HG02798 (cell line): Measurements from ENCODE around the gene PCYT2.

Experiments
- ATAC-seq: cut with Tn5 transposase; IDR thresholded peaks from one replicate; pipeline ENCODE4 v1.9.1; 2021; ENCODE audit warnings: mild to moderate bottlenecking; ENCODE audit not compliant: unreplicated experiment, poor library complexity

The PCYT2 gene

DNA sequence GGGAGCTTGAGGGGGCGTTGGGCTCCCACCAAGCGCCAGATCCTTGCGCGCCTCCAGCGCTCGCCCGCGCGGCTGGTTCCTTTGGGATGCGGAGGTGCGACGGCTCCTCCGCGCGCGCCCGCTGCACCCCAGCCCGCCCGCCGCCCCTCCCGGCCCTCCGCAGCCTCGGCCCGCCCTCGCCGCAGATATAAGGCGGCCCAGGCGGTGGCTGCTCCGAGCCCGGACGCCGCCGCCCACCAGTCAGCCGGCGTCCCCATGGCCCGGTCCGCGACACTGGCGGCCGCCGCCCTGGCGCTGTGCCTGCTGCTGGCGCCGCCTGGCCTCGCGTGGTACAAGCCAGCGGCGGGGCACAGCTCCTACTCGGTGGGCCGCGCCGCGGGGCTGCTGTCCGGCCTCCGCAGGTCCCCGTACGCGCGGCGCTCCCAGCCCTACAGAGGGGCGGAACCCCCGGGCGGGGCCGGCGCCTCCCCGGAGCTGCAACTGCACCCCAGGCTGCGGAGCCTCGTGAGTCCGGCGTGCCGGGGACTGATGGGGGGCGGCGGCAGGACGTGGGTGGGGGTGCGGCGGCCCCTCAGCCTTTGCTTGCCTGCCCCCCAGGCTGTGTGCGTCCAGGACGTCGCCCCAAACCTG, 9.1 kb downstream of the PCYT2 start, which contains the start of gene NPB:
TSS of gene NPB (plus strand) at position 216 of the 630 bp plus-strand sequence. CDS start at position 256, 40 bp downstream.
- no peak for ATAC-seq

DNA sequence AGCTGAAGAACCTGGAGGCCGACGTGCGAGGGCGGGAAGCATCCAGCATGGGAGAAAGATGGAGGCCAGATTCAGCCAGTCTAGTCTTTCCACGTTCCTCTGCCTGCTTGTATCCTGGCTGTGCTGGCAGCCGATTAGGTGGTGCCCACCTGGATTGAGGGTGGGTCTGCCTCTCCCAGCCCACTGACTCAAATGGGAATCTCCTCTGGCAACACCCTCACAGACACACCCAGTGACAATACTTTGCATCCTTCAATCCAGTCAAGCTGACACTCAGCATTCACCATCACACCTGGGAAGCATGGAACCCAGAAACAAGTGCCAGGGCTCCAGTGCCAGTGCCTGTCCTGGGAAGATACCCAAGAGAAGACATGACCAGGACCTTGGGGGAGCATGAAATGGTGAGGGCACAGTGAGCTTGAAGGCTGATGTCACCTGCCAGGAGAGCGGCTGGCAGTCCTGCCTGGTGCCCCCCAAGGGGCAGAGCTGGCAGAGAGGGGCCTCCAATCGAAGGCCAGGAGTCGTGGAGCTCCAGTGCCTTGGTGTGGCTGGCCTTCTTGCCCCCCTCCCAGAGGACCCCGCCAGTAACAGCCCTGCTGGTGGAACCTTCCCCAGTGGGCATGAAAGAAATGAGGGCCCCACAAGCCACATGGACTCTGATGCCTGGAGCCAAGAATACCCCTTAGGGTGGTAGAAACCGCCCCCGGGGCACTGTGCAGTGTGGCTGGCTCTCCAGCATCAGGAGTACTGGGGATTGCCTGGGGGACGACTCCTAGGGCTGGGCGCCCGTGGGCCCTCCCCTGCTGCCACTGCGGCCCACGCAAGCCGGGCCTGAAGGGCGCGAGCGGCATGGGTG, 9.8 kb downstream of the PCYT2 start:
- no peak for ATAC-seq

DNA sequence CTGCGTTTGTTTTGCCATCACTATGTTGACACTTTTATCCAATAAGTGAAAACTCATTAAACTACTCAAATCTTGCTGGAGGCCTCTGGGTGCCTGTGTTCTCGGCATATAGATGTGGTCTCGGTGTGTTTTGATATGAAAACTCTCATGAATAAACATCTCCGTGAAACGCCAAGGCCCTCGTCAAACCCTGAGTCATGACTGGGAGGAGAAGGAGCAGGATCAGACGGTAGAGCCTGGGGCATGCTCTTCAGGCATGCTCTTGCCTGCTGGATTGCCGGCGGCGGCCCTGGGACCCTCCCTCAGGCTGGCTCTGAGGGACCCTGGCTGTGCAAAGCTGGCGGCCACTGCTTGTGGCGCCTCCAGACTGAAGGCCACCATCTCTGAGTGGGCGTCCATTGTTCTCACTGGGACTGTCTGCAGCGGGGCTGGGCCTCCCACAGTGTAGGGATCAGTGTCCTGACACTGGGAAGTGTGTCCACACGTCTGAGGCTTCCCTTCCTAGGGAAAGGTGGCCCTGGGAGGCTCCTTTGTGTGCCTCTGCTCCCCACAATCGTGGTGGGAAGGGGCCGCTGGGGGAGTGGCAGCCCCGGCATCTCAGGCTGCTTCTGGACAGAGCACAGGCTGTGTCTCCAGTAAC, 10.9 kb downstream of the PCYT2 start:
- no peak for ATAC-seq

DNA sequence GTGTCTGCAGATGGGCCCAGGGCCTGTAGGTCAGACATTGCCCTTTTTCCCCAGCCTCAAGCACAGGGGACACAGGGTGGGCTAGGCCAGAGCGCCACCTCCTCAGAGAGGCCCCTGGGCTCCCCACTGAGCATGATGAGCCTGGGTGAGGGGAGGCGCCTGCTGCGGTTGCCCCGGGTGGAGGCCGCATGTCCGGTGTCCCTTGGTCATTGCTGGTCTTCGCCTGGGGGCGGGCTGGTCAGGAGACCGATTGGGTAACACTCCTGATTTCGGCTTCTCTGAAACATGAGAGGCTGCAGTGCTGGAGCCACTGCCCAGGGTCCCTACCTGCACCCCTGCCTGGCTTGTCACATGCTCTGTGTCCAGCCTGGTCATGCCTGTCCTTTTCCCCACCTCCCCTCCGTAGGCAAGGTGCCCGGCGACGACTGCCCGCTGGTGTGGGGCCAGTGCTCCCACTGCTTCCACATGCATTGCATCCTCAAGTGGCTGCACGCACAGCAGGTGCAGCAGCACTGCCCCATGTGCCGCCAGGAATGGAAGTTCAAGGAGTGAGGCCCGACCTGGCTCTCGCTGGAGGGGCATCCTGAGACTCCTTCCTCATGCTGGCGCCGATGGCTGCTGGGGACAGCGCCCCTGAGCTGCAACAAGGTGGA, 11.6 kb downstream of the PCYT2 start:
- no peak for ATAC-seq

DNA sequence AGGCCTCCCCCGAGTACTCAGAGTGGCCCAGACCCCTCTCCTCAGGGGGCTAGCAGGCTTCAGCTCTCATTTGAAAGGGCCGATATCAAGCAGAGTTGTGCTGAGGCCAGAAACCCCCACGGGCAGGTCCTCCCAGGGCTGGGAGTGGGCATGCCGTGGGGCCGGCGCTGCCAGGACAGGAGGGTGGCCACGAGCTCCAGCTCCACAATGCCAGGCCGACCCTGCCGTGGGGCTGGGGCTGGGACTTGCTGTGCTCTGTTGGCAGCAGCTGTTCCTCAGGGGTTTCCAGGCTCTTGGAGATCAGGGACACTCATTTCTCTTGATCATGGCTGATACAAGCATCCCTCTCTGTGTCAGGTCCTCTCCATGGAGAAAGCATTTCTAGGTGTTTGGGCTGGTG, 12.3 kb downstream of the PCYT2 start:
- ATAC-seq: no peak

DNA sequence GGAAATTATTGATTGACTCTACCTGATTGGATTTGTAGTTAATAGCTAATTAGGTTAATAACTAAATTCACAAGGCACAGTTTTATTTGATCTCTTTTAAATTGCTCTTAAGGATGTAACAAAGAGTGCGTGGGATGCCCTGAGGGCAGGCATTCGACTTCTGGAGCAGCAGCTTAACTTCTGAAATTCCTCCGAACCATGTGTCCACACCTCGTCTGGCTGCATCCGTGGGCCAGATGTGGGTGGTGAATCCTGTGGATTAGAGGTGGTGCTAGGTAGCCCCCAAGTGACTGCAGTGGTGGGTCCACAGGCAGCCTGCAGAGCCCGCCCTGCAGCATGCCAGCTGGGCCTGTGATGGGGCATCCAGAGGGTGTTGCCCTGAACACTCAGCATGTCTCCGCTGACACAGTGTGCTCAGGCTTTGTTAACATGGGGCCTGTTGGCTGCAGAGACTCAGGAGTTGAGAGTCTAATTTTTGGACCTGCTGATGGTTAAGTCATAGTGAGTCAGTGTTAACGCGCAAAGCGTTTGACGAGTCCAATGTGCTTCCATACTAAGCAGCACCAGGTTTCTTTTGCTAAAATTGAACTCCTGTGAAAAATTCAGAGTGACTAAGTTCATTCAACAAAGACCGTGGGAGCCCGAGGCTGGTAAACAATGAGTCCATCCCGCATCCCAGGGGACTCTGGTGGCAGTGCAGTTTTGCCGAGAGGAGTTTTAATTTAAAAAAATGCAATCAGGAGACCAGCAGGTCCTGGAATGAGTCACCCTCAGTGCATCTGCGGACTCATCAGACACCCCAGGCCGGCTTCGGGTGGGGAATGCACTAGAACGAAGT, 13.0 kb downstream of the PCYT2 start:
- ATAC-seq: no peak

DNA sequence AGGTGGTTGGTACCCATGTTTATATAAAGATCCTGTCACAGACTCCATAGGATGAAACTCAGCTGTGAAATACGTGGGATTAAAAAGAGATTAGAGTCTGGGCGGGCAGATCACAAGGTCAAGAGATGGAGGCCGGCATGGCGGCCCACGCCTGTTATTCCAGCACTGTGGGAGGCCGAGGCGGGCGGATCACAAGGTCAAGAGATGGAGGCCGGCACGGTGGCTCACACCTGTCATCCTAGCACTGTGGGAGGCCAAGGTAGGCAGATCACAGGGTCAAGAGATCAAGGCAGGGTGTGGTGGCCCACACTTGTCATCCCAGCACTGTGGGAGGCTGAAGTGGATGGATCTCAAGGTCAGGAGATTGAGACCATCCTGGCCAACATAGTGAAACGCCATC, 15.8 kb downstream of the PCYT2 start:
- no peak for ATAC-seq

DNA sequence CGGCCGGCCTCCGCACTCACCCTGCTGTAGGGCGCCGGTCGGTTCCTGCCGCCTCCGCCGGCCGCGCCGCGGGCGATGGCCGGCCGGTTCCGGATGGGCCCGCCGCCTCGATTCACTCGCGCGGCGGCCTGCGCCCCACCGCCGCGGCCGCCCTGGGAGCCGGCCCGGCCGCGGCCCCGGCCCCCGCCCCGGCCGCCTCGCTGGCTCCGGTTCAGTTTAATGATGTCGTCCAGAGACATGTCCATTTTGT, 20.0 kb downstream of the PCYT2 start:
- ATAC-seq: no peak

DNA sequence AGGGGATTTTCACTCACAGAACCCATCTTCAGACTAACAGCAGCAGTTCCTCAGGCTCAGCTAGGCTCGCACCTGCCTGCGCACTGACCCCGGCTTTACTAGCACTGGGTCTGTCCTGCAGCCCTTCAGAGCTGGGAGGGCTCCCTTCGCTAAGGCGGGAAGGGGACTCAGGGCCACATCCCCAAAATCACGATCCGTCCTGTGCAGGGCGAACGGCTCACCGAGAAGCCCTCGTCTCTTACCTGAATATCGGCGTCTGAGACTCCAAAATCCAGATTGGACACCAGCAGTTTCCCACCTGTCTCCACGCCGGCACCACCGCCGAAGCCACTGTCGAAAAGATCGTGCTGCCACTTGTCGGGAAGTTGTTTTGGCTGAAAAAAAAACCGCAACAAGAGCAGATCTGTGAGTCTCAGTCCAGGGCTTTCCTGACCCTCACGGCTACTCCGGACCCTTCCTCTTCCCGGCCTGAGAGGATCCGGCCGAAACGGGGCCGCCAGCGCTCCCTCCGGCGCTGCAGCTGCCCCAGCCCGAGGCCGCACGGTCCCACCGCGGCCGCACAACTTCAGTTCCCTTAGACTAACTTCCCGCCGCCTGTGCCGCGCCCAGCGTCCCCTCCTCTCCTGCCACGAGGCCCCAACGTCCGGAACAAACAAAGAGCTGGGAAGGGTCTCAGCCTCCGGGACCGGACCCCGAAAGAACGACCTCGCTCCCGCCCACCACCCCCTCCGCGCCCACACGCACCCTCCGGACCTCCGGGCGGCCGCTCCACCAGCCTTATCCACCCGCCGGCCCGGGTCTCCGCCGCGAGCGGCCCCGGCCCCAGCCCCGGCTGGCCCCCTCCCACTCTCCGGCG, 20.5 kb downstream of the PCYT2 start:
- peak; percentile 18 for ATAC-seq

DNA sequence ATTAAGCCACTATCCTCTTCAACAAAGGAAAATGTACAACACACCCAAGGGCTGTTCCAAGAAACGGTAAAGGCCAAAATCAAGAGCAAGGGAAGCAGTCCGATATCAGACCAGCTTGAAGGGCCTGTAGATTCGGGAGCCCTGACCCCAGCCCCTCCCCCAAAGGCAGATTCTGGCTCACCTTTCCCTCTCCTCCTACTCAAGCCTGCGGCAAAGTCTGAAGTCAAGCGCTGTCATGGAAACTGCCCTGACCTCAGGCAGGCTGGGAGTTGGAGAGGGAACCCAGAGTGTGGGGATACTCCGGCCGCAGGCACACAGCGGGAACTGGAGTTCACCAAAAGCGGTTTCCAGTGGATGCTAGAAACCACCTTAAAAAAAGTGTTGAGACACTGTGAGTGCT, 21.6 kb downstream of the PCYT2 start:
- ATAC-seq: no peak

DNA sequence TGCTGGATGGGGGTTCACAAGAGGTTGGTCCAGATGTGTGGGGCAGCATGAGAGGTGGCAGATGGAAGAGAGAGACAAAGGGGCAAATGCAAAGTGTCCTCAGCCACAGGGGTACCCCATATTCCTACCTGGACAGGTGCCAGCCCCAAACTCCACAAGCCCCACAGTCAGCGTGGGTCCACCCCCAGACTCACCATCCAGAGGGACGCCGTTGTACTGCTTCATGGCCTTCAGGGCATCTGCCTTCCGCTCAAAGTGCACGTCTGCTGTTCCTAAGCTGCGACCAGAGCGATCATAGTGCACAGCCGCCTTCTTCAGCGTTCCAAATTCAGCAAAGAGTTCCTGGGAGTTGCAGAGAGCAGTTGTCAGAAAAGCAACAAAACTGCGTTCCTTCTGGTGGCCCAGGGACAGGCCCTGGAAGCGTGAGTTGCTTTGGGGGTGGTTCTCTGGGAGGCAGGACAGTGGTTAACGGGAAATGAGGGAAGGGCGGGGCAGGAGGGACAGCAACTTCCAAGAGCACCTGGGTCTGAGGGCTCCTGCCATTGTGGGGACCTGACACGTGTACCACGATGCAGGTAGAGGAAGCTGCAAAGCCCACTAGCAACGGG, 22.1 kb downstream of the PCYT2 start:
- no peak for ATAC-seq

DNA sequence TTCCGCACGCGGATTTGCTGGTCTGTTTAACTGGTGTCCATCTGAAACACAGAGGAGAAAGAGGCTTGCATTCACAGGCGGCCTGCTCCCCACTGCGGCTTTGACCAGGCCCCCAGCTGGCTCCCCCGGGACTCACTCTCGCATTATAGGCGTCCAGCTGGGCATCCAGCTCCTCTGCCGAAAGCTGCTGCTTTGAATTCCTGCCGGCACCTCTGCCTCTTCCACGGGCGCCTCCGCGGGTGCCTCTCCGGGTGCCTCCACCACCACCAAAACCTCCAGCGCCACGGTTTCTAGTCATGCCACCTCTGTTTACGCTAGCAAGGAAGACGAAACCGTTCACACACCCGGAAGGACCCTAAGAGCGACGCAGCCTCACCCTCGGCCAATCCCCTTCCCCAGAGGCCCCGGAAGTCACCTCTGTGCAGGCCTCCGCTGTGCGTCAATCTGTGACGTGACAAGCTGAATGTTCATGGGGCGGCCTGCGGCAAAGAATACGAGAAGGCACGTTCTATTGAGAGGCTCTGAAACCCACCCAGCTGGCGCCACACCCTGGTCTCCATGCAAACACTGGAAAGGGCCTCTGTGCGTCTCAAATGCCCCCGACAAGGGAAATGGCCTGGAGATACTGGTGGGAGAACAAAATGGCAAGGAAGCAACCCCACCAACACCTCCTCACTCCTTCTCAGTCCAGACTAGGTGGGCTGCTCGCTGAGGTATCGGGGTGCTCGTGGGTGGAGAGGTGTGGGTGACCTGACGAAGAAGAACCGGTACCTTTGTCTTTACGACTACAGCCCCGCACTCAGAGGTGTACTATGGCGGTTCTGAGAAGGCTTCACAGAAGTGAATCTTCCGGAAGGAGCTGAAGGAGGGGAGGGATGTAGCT, 22.9 kb downstream of the PCYT2 start:
- ATAC-seq: no peak

DNA sequence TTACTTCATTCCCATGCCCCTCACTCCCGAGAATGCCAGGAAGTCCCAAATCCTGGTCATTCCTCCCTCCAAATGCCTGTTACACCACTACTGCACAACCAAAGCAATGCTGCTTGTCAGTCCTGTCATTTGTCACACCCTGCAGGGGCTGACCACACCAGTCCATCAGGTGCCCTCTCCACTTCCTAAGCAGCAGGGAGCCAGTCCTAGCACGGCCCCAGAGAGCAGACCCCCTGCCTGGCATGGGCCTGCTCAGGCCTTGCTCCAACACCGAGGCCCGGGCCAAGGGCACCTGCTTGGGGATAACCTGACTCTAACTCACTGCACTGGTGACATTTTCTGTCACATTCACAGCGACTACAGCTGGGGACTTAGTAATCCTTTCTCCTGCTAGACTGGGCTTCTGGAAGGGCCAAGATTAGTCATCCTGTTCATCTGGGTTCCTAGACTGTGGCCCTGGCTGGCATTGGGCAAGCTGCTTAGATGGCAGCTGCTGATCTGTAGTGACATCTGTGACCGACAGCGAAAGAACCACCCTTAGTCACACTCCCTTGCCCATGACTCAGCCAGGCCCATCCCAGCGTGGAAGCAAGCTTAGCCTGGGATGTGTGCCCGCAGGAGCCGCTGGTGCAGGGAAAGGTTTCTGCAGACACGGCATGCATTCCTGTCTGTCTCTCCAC, 25.2 kb downstream of the PCYT2 start:
- no peak for ATAC-seq

DNA sequence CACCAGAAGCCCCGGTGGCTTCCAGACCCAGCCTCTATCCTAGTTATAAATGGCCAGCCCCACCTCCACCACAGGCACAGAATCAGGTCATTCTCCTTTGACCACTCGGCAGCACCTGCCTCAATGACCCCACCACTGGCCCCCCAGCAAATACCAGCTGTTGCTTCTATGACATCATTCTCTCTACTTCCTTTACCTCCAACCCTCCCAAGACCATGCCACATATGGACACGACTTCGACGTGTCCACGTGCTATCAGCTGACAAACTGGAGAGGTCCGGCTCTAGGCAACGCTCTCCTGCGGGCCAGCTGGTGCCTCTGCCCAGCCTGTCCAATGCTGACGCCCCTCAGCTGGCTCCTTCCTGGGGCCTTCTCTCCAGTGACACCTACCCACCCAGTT, 25.7 kb downstream of the PCYT2 start:
- ATAC-seq: no peak

DNA sequence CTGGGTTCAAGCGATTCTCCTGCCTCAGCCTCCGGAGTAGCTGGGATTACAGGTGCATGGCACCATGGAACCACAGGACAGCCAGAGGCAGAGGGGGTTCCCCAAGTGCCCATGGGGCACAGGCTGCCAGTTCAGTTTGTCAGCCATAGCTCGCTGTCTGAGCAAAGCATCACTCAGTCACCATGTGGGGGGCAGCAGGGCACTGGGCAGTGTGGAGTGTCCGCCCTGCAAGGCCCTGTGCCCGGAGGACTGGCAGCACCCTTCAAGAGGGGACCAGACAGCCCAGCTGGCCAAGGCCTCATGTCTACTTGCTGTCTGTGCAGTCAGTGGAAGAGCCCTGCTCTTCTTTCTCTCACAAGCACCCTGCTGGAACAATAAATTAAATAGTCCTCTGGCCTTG, 26.2 kb downstream of the PCYT2 start:
- ATAC-seq: no peak

DNA sequence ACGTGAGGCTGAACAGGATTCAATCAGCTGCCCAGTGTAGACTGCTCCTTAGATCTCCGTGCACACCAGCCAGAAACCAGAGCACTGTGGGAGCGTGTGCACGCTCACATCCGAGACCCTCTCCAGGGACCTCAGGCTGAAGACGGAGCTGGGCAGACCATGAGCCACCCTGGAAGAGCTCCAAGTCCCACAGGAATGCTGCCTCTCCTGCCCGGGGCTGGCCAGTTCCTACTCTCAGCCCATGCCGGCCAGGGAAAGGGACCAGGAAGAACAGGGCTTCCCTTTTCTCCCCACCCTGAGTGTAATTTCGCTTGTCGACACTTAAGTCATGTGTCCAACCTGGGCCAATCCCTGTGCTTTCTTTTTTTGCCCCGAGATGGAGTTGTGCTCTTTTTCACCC, 26.7 kb downstream of the PCYT2 start:
- no peak for ATAC-seq

DNA sequence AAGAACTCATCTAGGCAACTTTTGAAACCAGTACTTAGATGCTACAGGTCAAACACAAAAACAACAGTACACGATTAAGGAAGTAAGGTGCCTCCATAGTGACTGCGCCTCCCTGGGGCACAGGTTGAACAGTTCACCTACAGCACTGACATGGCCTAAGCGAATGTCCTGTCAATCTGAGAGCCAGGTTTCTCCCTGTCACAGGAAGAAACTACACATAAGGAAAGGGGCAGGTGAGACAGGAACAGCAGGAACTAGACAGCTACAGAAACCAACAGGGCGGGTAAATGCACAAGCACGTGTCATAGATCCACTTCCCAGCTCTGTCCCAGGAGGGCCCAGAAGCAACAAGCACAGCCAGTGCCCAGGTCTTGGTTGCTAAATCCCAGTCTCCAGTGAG, 32.1 kb downstream of the PCYT2 start:
- ATAC-seq: no peak

DNA sequence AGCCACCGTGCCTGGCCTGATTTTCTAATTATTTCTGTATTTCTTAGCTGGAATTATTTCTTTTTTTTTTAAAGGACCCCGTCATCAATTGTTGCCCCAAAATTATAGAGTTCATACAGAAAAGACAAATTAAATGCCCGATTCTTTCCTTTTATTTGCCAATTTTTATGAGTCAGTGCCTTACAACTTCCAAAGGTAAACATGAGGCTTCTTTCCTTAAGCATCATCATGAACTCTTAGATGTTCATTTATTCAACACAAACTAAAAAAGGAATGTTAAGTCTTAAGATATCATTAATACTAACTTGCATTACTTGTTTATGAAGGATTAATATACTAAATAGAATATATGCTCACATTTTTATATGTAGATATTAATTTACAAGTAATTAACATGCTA, 32.9 kb downstream of the PCYT2 start:
- ATAC-seq: no peak
